GM21526 (cell line): Measurements from ENCODE around the gene ST3GAL3.
"Not testable (repeated sequence)": the region's sequence is repeated elsewhere in the genome, so short reads cannot be mapped to it uniquely, and the experiment has no call there.

Experiments
- ATAC-seq: cut with Tn5 transposase; IDR thresholded peaks from one replicate; pipeline ENCODE4 v1.9.1; 2021; ENCODE audit warnings: moderate library complexity; ENCODE audit not compliant: unreplicated experiment, low FRiP score

ST3GAL3 gene

DNA sequence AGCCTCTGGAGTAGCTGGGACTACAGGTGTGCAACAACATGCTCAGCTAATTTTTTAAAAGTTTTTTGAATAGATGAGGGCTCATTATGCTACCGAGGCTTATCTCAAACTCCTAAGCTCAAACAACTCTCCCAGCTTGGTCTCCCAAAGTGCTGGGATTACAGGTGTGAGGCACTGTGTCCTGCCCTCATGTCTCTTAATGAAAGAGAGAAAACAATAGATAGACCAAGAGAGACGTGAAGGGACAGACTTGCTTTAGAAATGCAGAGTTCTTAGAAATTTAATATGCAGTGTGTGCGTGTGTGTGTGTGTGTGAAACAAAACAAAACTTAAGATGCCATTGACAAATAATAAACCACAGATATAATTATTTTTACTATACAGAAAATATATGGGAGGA lies 105.2 kb downstream of the ST3GAL3 start:
- no peak for ATAC-seq

DNA sequence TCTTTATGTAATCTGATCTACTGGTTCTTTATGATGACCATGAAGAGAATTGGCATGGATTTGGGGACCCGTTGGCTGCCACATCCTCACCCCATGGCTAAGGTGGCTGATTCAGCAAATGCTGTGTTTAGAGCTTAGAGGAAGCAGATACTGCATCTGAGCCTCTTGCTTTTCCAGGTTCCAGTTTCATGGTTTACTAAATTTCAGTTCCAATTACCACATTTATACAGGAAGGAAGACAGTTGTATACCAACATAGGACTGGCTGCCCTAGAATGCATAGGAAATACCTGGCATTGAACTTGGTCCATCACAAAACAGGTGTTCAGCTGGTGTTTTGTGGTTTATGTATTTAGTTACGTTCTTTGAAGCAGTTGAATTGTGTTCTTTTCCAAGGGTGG lies 107.1 kb downstream of the ST3GAL3 start:
- no peak for ATAC-seq

DNA sequence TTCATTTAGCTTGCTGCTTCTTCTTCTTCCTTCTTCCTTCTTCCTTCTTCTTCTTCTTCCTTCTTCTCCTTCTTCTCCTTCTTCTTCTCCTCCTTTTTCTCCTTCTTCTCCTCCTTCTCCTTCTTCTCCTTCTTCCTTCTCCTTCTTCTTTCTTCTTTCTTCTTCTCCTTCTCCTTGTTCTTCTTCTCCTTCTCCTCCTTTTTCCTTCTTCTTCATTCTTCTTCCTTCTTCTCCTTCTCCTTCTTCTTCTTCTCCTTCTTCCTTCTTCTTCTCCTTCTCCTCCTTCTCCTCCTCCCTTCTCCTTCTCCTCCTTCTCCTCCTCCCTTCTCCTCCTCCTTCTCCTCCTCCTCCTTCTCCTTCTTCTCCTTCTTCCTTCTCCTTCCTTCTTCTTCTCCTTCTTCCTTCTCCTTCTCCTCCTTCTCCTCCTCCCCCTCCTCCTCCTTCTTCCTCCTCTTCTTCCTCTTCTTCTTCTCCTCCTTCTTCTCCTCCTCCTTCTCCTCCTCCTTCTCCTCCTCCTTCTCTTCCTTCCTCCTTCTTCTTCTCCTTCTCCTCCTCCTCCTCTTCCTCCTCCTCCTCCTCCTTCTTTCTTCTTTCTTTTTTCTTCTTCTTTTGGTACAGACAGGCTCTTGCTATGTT lies 110.1 kb downstream of the ST3GAL3 start:
- no peak for ATAC-seq

DNA sequence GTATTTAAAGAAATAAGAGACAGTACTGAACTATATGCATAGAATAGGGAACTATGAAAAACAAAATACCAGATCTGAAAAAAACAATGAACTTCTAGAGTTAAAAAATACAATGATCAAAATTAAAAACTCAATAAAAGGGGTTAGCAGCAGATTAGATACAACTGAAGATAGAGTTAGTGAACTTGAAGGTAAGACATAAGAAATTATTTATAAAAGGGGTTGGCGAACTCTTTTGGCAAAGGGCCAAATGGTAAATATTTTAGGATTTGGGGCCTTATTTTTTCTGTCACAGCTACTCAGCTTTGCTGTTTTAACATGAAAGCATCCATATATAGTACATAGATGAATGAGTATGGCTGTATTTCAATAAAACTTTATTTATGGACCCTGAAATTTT lies 111.4 kb downstream of the ST3GAL3 start:
- no peak for ATAC-seq

DNA sequence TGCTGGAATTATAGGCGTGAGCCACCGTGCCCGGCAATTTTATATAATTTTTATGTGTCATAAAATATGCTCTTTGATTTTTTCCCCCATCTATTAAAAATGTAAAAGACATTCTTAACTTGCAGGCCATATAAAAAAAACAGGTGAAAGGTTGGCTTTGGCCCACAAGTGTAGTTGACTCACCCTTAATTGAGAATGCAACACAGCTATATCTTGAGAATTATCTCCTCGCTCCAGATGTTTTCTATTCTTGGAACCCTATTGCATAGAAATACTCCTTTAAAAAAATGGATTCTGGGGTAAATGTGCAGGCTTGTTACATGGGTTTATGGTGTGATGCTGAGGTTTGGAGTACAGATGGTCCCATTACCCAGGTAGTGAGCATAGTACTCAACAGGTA lies 112.0 kb downstream of the ST3GAL3 start:
- no peak for ATAC-seq

GRCh38 chr1:43821471-43821870 lies 114.1 kb downstream of the ST3GAL3 start:
- no peak for ATAC-seq

DNA sequence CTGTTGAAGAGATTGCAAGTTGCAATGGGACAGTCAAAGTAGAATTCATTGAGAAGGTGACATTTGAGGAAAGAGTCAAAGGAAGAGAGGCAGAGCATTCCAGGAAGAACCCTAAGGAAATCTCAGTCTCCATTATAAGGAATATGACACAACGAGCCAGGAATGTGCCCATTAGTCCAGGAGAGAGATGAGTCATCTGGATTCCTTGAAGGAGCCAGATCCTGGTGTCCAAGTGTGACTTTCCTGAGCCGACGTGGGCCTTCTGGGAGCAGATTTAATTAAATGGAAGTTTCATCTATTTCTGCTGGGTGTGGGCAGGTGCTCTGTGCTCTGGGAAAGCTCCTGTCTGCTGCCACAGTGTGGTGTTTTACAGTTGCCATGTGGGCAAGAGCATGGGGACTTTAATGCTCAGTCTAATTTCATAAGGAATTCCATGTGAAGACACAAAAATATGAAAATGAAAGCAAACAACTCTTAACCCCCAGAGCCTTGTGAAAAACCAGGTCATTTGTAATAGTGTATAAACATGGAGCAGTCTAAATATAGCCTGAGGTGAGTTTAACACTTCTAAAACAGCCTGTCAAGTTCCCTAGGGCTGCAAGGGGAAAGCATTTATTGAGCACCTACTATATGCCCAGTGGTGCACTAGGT lies 114.8 kb downstream of the ST3GAL3 start:
- ATAC-seq: no peak

GRCh38 chr1:43824795-43825194 lies 117.5 kb downstream of the ST3GAL3 start:
- no peak for ATAC-seq

DNA sequence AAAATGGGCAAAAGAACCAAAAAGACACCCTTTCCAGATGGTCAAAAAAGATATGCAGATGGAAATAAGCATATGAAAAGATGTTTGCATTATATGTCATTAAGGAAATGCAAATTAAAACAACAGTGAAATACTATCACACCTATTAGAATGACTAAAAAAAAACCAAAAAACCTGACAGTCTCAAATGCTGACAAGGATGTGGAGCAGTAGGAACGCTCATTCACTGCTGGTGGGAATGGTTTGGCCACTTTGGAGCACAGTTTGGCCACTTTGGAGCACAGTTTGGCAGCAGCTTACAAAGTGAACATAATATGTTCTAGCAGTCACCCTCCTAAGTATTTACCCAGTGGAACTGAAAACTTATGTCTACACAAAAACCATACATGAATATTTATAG lies 121.2 kb downstream of the ST3GAL3 start:
- ATAC-seq: no peak

DNA sequence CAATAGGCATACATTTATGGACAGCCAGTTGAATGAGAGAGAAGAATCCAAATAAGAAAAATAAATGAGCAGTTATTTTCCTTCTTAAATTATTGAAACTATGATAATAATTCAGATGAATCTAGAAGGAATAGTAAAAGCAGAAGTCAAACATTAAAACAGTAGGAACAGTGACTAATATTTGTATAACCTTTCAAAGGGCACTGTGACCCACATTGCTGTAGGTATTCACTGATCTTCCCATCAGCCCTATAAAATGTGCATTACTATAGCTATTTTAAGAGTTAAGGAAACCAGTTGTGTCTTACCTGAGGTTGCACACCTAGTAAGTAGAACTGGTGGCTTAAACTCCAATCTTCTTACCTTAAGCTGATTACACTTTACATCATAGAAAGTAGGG lies 123.5 kb downstream of the ST3GAL3 start:
- no peak for ATAC-seq

DNA sequence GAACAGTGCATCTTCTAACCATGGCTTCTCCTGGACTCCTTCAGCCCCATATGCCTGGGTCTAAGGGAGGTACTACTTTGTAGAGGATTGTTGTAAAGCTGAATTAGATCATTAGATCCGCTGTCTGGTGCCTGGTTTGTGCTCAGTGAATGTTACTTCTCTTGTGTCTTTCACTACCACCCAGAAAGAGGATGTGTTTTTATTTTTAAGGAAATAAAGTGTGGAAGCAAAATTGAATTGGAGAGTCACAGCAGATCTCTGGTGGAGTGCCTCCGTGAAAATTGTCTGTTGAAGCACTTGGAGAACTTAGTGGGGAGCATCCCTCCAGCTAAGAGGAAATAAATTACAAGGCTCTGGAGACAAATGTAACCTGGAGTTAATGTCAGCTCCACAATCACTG lies 124.5 kb downstream of the ST3GAL3 start:
- ATAC-seq: no peak

- ATAC-seq: no peak
Measured at GRCh38 chr1:43832255-43832654, 124.9 kb downstream of the ST3GAL3 start.

GRCh38 chr1:43832998-43833397 lies 125.7 kb downstream of the ST3GAL3 start:
- no peak for ATAC-seq

DNA sequence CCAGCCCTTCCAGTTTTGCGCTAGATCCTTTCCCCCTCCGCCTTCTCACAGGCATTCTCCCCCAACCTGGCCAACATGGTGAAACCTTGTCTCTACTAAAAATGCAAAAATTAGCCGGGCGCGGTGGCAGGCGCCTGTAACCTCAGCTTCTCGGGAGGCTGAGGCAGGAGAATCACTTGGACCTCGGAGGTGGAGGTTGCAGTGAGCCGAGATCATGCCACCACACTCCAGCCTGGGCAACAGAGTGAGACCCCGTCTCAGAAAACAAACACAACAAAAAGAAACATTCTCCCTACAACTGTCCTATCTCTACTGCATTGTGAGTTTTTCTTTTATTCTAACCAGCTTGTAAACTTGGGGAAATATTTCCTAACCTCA lies 126.6 kb downstream of the ST3GAL3 start:
- ATAC-seq: not testable (repeated sequence)

GRCh38 chr1:43834280-43835081 lies 127.1 kb downstream of the ST3GAL3 start:
- no peak for ATAC-seq

- ATAC-seq: no peak
Measured at GRCh38 chr1:43835082-43836021, 128.0 kb downstream of the ST3GAL3 start.

DNA sequence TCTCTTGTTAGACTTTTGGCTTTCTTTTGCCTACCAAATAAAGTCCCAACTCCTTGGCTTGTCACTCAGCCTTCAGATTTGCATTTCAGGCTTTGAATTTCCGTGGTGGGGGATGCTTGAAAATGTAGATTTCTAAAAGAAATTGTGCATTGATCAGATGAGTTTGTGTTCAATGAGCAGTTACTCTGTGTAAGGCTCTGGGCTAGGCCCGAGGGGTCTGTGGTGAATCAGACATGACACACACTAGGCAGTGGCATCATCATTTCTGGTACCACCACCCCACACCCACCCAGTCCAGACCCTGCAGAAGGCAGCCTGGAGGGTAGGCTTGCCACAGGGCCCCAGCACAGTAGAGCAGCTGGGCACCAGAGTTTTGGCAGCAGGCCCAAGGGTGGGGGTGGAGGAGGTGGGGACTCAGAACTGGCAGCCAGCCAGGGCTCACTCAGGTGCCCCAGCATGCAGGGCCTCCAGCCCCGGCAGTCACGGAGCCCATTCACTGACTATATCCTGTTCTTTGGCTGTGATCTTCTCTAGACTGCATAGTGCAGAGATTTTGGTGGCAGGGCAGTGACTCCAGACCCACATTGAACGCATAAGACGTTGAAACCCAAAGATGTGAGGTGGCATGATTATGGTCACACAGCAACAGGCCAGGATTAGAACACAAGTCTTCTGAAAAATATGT lies 129.1 kb downstream of the ST3GAL3 start:
- no peak for ATAC-seq

DNA sequence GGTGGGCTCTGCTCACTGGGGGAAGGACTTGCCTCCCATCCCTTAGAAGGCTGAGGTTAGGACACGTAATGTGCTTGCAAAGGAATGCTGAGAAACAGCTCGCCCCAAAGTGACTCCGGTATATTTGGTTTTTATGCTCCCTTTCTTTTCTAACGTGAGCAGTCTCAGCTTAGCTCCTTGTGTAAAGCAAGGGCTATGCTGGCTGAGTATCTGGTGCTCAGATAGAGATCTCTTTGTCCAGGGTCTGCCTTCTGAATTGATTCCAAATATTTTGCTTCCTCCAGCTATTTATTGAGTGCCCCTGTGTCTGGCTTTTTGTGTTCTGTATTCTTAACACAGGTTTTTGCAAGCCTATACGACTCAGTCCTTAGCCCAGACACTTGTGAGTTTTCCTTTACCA lies 131.7 kb downstream of the ST3GAL3 start:
- ATAC-seq: no peak

GRCh38 chr1:43841321-43842174 lies 134.2 kb downstream of the ST3GAL3 start:
- no peak for ATAC-seq
